ENCODE data around the gene CCDC57. TPM values are rescaled to one million over a fixed set of nuclear protein-coding genes. Genes with fewer than 3 reads are reported as not detected.

Gene CCDC57
- total RNA-seq, 4 donors from 2014 or later, result 8.8 to 31.5 (median 17.1) TPM

GRCh38 chr17:82121246-82121645, 91.4 kb downstream of the CCDC57 start:
- TF ChIP-seq CTCF (IDR thresholded peaks at IDR 0.05; ENCODE audit: low read depth), result no peak

GRCh38 chr17:82120148-82120547, 92.5 kb downstream of the CCDC57 start:
- no peak for TF ChIP-seq CTCF (IDR thresholded peaks at IDR 0.05; ENCODE audit: low read depth)

GRCh38 chr17:82118815-82119380, 93.7 kb downstream of the CCDC57 start:
- no peak for TF ChIP-seq CTCF (IDR thresholded peaks at IDR 0.05; ENCODE audit: low read depth)

- TF ChIP-seq CTCF (IDR thresholded peaks at IDR 0.05; ENCODE audit: low read depth), result no peak
Measured at GRCh38 chr17:82118168-82118814, 94.4 kb downstream of the CCDC57 start.

GRCh38 chr17:82117139-82118090, 95.2 kb downstream of the CCDC57 start:
- no peak for TF ChIP-seq CTCF (IDR thresholded peaks at IDR 0.05; ENCODE audit: low read depth)

GRCh38 chr17:82116246-82116645, 96.4 kb downstream of the CCDC57 start:
- no peak for TF ChIP-seq CTCF (IDR thresholded peaks at IDR 0.05; ENCODE audit: low read depth)

- no peak for TF ChIP-seq CTCF (IDR thresholded peaks at IDR 0.05; ENCODE audit: low read depth)
Measured at GRCh38 chr17:82114872-82115271, 97.8 kb downstream of the CCDC57 start.
